Small intestine (tissue), 7 donors: ENCODE measurements around the gene CHCHD3. TPM values are rescaled to one million over a fixed set of nuclear protein-coding genes. Genes with fewer than 3 reads are reported as not detected.
"Not testable (repeated sequence)": the region's sequence is repeated elsewhere in the genome, so short reads cannot be mapped to it uniquely, and the experiment has no call there.

Source experiments
- DNase-seq, 2 donors: peaks; one replicate each; pipeline versions ENCODE4 v3.0.0 to v3.0.0-alpha.2; 2013
- FAIRE-seq: peaks from 2 replicates; lab custom pipeline; 2012; peaks lifted over from hg19 to GRCh38; lab: Jason Lieb, UNC
- H3K27ac ChIP-seq, 3 donors: one replicate each; pipeline ENCODE4 v1.5.1; 2013; ENCODE audit warnings: low read length in 2 of 3, mild to moderate bottlenecking in 2 of 3, control low read depth in 1 of 3, inconsistent platforms in 1 of 3, low read depth in 1 of 3, moderate library complexity in 1 of 3
- H3K27me3 ChIP-seq, 3 donors: one replicate each; pipeline ENCODE4 v1.6.1; 2013; ENCODE audit warnings: low read length in 3 of 3, inconsistent platforms in 1 of 3; ENCODE audit not compliant: control insufficient read depth in 3 of 3, insufficient read depth in 3 of 3
- H3K36me3 ChIP-seq, 3 donors: one replicate each; pipeline ENCODE4 v1.6.1; 2013; ENCODE audit warnings: low read length in 3 of 3, inconsistent platforms in 1 of 3, low read depth in 1 of 3, mild to moderate bottlenecking in 1 of 3, moderate library complexity in 1 of 3; ENCODE audit not compliant: control insufficient read depth in 3 of 3, insufficient read depth in 2 of 3
- H3K4me1 ChIP-seq, 3 donors: one replicate each; pipeline ENCODE4 v1.6.1; 2013; ENCODE audit warnings: low read length in 2 of 3, inconsistent platforms in 1 of 3, low read depth in 1 of 3, mild to moderate bottlenecking in 1 of 3, moderate library complexity in 1 of 3; ENCODE audit not compliant: control insufficient read depth in 3 of 3, insufficient read depth in 2 of 3
- H3K4me3 ChIP-seq, 3 donors: one replicate each; pipeline ENCODE4 v1.5.1; 2013; ENCODE audit warnings: low read length in 3 of 3, control low read depth in 1 of 3, inconsistent platforms in 1 of 3, low read depth in 1 of 3, mild to moderate bottlenecking in 1 of 3, moderate library complexity in 1 of 3
- H3K9me3 ChIP-seq, 2 donors: one replicate each; pipeline ENCODE4 v1.6.1; 2013; ENCODE audit warnings: low read depth in 1 of 2, low read length in 1 of 2; ENCODE audit not compliant: control insufficient read depth in 2 of 2, insufficient read depth in 1 of 2
- WGBS, 3 donors: extraction: QIAGEN DNeasy Blood & Tissue Kit; methylation state at CpG; one replicate each; pipeline ENCODE4 v1.1.7; 2013; 5-methylcytosine and 5-hydroxymethylcytosine counted together
- polyA plus RNA-seq, 4 donors: library from polyadenylated mRNA; stranded (reverse) in 3 of 4; unstranded in 1 of 4; fragments of 200-250 nt in 3 of 4; fragments of 120-200 nt in 1 of 4; gene quantifications; one replicate each; pipeline versions ENCODE4 v1.2.1 to v1.2.3, GENCODE V29; 2013
- donor health status: healthy with polysubstance abuse.
- donor health status: control.
- donor health status: control.
- donor health status: Bipolar disorder and iron deficiency.
- donor health status: healthy.

CHCHD3 gene
- polyA plus RNA-seq, 4 donors = 53.5 to 98.6 (median 78.9) TPM

- H3K36me3 ChIP-seq, FAIRE-seq, DNase-seq, H3K4me3 ChIP-seq, H3K9me3 ChIP-seq, H3K27ac ChIP-seq, H3K27me3 ChIP-seq, H3K4me1 ChIP-seq: not testable (repeated sequence)
- 90 to 94% (median 91%) methylated on average over 8 to 10 of the region's 10 CpGs for WGBS, 3 donors
Measured at GRCh38 chr7:133035240-133035639, 46.6 kb downstream of the CHCHD3 start.

GRCh38 chr7:133030346-133030745 lies 51.5 kb downstream of the CHCHD3 start:
- DNase-seq (no peak), FAIRE-seq (no peak)
- no peak overlapping the region for H3K27ac ChIP-seq
- H3K9me3 ChIP-seq = no peaks in the 10 kb centered on the region
- H3K4me3 ChIP-seq = no peak overlapping the region
- no peaks in the 10 kb centered on the region for H3K36me3 ChIP-seq
- no peaks in the 10 kb centered on the region for H3K4me1 ChIP-seq
- no peaks in the 10 kb centered on the region for H3K27me3 ChIP-seq

GRCh38 chr7:133029463-133029862 lies 52.4 kb downstream of the CHCHD3 start:
- FAIRE-seq = no peak
- Histone ChIP-seq H3K27ac (no peak overlapping the region), H3K27me3 (no peaks in the 10 kb centered on the region), H3K9me3 (no peaks in the 10 kb centered on the region), H3K4me1 (no peaks in the 10 kb centered on the region), H3K36me3 (no peaks in the 10 kb centered on the region), H3K4me3 (no peak overlapping the region)
- WGBS, 3 donors = 74 to 81% (median 75%) methylated on average over 5 of the region's 5 CpGs
- DNase-seq = no peak

GRCh38 chr7:133027397-133027796 lies 54.5 kb downstream of the CHCHD3 start:
- H3K9me3 ChIP-seq = no peaks in the 10 kb centered on the region
- H3K4me3 ChIP-seq = no peak overlapping the region
- no peaks in the 10 kb centered on the region for H3K27me3 ChIP-seq
- FAIRE-seq = no peak
- no peak for DNase-seq
- no peak overlapping the region for H3K27ac ChIP-seq
- H3K4me1 ChIP-seq = no peaks in the 10 kb centered on the region
- H3K36me3 ChIP-seq = peaks cover 0 to 2% (median 0%) of the 10 kb centered on the region in 3 donors

GRCh38 chr7:133026210-133026859 lies 55.6 kb downstream of the CHCHD3 start:
- H3K27ac ChIP-seq = no peak overlapping the region
- no peaks in the 10 kb centered on the region for H3K9me3 ChIP-seq
- 98 to 100% (median 100%) methylated on average over 2 of the region's 2 CpGs for WGBS, 3 donors
- no peak overlapping the region for H3K4me3 ChIP-seq
- no peak for FAIRE-seq
- DNase-seq = no peak
- no peaks in the 10 kb centered on the region for H3K27me3 ChIP-seq
- peaks cover 0 to 2% (median 0%) of the 10 kb centered on the region in 3 donors for H3K36me3 ChIP-seq
- H3K4me1 ChIP-seq = no peaks in the 10 kb centered on the region

GRCh38 chr7:133025056-133025455 lies 56.8 kb downstream of the CHCHD3 start:
- Histone ChIP-seq H3K27ac (no peak overlapping the region), H3K9me3 (no peaks in the 10 kb centered on the region), H3K27me3 (no peaks in the 10 kb centered on the region), H3K4me1 (no peaks in the 10 kb centered on the region), H3K36me3 (peaks cover 0 to 2% (median 0%) of the 10 kb centered on the region in 3 donors), H3K4me3 (no peak overlapping the region)
- 74 to 92% (median 90%) methylated on average over 2 of the region's 2 CpGs for WGBS, 3 donors
- no peak for DNase-seq
- FAIRE-seq = no peak

- 79 to 95% (median 94%) methylated on average over 5 of the region's 5 CpGs for WGBS, 3 donors
- H3K4me3 ChIP-seq = no peak overlapping the region
- no peaks in the 10 kb centered on the region for H3K27me3 ChIP-seq
- FAIRE-seq (no peak), DNase-seq (no peak)
- no peaks in the 10 kb centered on the region for H3K4me1 ChIP-seq
- H3K27ac ChIP-seq = no peak overlapping the region
- no peaks in the 10 kb centered on the region for H3K9me3 ChIP-seq
- H3K36me3 ChIP-seq = peaks cover 0 to 2% (median 0%) of the 10 kb centered on the region in 3 donors
Measured at GRCh38 chr7:133024596-133024995, 57.3 kb downstream of the CHCHD3 start.

GRCh38 chr7:133023370-133024071 lies 58.4 kb downstream of the CHCHD3 start:
- Histone ChIP-seq H3K4me3 (no peak overlapping the region), H3K4me1 (no peaks in the 10 kb centered on the region), H3K27me3 (no peaks in the 10 kb centered on the region), H3K27ac (no peak overlapping the region), H3K9me3 (no peaks in the 10 kb centered on the region), H3K36me3 (peaks cover 0 to 2% (median 0%) of the 10 kb centered on the region in 3 donors)
- FAIRE-seq (no peak), DNase-seq (no peak)
- 81 to 87% (median 81%) methylated on average over 4 of the region's 4 CpGs for WGBS, 3 donors
